Kidney epithelial cell (primary cell): ENCODE measurements around the gene NTSR2. TPM values are rescaled to one million over a fixed set of nuclear protein-coding genes. Genes with fewer than 3 reads are reported as not detected.
"Not testable (repeated sequence)": the region's sequence is repeated elsewhere in the genome, so short reads cannot be mapped to it uniquely, and the experiment has no call there.

Source experiments
- DNase-seq: peaks from one replicate; pipeline ENCODE4 v3.0.0-alpha.2; 2010; ENCODE audit warnings: low read depth
- H3K27me3 ChIP-seq: 2 replicates; pipeline ENCODE4 v1.6.0; 2011; ENCODE audit warnings: low read length; ENCODE audit not compliant: control insufficient read depth, insufficient read depth
- H3K36me3 ChIP-seq: 2 replicates; pipeline ENCODE4 v1.5.1; 2011; ENCODE audit warnings: low read length; ENCODE audit not compliant: control insufficient read depth, insufficient read depth
- H3K4me3 ChIP-seq: 2 replicates; pipeline ENCODE4 v1.5.1; 2011; ENCODE audit warnings: low read depth, mild to moderate bottlenecking, control low read depth, low read length
- CTCF ChIP-seq: IDR thresholded peaks from 2 replicates; pipeline ENCODE4 v1.5.1; 2011; ENCODE audit warnings: mild to moderate bottlenecking, moderate library complexity, low read length, control low read depth, inconsistent platforms; ENCODE audit not compliant: insufficient read depth, poor library complexity, severe bottlenecking
- total RNA-seq: library from RNA; depleted of rRNA; stranded (reverse); fragments of >200 nt; gene quantifications from 2 replicates; pipeline ENCODE4 v1.2.3, GENCODE V29; 2015

NTSR2 gene
- total RNA-seq, 1 donor from 2014 or later: not detected

GRCh38 chr2:11661891-11662435 is 8.0 kb downstream of the NTSR2 start:
- DNase-seq: no peak
- peaks cover 2% of the 10 kb centered on the region for H3K27me3 ChIP-seq
- H3K4me3 ChIP-seq: no peak overlapping the region
- no peak for TF ChIP-seq CTCF
- no peaks in the 10 kb centered on the region for H3K36me3 ChIP-seq

- H3K27me3 ChIP-seq, H3K4me3 ChIP-seq, H3K36me3 ChIP-seq, DNase-seq: not testable (repeated sequence)
Observed at GRCh38 chr2:11660396-11660795, 9.6 kb downstream of the NTSR2 start.

- peaks cover 2% of the 10 kb centered on the region for H3K27me3 ChIP-seq
- H3K4me3 ChIP-seq: no peak overlapping the region
- no peaks in the 10 kb centered on the region for H3K36me3 ChIP-seq
- TF ChIP-seq CTCF: no peak
- no peak for DNase-seq
Observed at GRCh38 chr2:11659851-11660250, 10.1 kb downstream of the NTSR2 start.

- no peak for TF ChIP-seq CTCF
- DNase-seq: no peak
- Histone ChIP-seq H3K36me3 (no peaks in the 10 kb centered on the region), H3K27me3 (peaks cover 2% of the 10 kb centered on the region), H3K4me3 (no peak overlapping the region)
Observed at GRCh38 chr2:11659115-11659475, 10.9 kb downstream of the NTSR2 start.

- no peak overlapping the region for H3K4me3 ChIP-seq
- no peaks in the 10 kb centered on the region for H3K36me3 ChIP-seq
- no peak for DNase-seq
- TF ChIP-seq CTCF: no peak
- peaks cover 2% of the 10 kb centered on the region for H3K27me3 ChIP-seq
Observed at GRCh38 chr2:11658208-11659114, 11.5 kb downstream of the NTSR2 start.

GRCh38 chr2:11657646-11658045 is 12.3 kb downstream of the NTSR2 start:
- Histone ChIP-seq H3K36me3 (no peaks in the 10 kb centered on the region), H3K4me3 (no peak overlapping the region), H3K27me3 (peaks cover 2% of the 10 kb centered on the region)
- TF ChIP-seq CTCF: no peak
- no peak for DNase-seq
